ENCODE data around the gene VPS29. TPM values are rescaled to one million over a fixed set of nuclear protein-coding genes. Genes with fewer than 3 reads are reported as not detected.

Gene VPS29
- total RNA-seq, 4 donors from 2014 or later = 94.0 to 188 (median 133) TPM

DNA sequence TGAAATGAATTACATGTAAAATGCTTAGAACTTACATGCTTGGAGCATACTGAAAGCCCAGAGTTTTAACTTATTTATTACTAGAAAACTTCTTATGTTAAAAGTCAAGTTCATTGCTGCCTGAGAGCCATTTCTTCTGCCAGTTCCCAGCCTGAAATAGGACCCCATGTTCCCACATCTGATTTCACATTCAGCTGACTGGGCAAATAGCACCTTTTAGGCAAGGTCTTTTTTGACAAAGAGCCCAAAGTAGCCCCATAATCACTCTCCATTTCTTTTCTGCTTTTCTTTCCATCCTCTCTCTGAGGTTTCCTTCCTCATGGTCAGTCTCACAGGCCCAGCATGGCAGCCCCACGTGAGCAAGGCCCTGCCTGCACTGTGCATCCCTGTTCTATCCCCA lies 50.6 kb downstream of the VPS29 start:
- H3K4me3 ChIP-seq (replicated peaks in 1 of 3) = no peak overlapping the region
- H3K36me3 ChIP-seq = peaks cover 0 to 8% of the 10 kb centered on the region in 2 donors
- intact Hi-C loops (cut with DNase I) = no loop called here
- peaks cover 7 to 12% of the 10 kb centered on the region in 2 donors for H3K4me1 ChIP-seq
- TF ChIP-seq, protein P1, sequence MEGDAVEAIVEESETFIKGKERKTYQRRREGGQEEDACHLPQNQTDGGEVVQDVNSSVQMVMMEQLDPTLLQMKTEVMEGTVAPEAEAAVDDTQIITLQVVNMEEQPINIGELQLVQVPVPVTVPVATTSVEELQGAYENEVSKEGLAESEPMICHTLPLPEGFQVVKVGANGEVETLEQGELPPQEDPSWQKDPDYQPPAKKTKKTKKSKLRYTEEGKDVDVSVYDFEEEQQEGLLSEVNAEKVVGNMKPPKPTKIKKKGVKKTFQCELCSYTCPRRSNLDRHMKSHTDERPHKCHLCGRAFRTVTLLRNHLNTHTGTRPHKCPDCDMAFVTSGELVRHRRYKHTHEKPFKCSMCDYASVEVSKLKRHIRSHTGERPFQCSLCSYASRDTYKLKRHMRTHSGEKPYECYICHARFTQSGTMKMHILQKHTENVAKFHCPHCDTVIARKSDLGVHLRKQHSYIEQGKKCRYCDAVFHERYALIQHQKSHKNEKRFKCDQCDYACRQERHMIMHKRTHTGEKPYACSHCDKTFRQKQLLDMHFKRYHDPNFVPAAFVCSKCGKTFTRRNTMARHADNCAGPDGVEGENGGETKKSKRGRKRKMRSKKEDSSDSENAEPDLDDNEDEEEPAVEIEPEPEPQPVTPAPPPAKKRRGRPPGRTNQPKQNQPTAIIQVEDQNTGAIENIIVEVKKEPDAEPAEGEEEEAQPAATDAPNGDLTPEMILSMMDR (IDR thresholded peaks at IDR 0.05) = no peak
- TF ChIP-seq POLR2A (IDR thresholded peaks at IDR 0.05) = no peak
- H3K9me3 ChIP-seq = no peaks in the 10 kb centered on the region
- no peaks in the 10 kb centered on the region for H3K27me3 ChIP-seq
- WGBS, 2 donors = 73 to 80% methylated on average over 1 of the region's 1 CpG
- no peak overlapping the region for H3K27ac ChIP-seq
- DNase-seq = no peak

DNA sequence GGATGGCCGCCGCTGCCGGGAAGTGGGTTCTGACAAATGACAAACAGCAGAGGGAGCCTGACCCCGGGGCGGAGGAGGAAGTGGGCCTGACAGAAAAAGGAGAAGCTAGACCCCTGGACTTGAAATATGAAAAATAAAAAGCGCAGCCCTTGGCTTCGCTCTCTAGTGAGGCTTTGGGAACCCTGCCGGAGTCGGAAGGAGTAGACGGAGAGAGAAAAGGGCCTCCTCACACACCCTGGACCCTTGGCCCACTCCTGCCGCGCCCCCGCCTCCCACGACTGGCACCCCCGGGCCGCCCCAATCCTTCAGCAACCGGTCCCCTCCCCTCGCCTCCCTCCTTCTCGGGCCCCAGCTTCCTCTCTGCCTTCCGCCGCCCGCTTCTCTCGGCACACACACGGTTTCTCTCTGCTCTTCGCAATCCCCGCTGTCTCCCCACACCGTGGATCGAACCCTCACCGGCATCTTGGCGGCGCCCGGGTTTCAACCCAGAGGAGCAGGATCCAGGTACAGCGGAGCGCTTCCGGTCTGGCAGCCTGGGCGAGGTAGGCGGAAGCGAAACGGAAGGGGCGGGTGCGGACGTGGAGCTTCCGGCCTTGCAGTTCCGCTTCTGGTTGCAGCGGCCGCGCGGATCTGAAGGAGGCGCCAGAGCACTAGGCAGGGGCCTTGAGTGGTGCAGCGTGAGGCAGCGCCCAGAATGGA lies 52.0 kb downstream of the VPS29 start, which contains the start of gene ARPC3:
TSS of gene ARPC3 (minus strand) at position 539 of the 699 bp plus-strand sequence. CDS start at position 462, 77 bp downstream.
- intact Hi-C loops (cut with DNase I) = no loop called here
- peaks cover 0 to 14% of the 10 kb centered on the region in 2 donors for H3K36me3 ChIP-seq
- H3K27me3 ChIP-seq = no peaks in the 10 kb centered on the region
- peak within 1 kb of the TSS; percentile 92 to 98 (median 94) for H3K4me3 ChIP-seq (replicated peaks in 1 of 3)
- no peaks in the 10 kb centered on the region for H3K9me3 ChIP-seq
- peaks cover 7 to 12% of the 10 kb centered on the region in 2 donors for H3K4me1 ChIP-seq
- DNase-seq = peak; percentile 96 to 97
- WGBS, 2 donors = 0% methylated on average over 35 to 48 of the region's 51 CpGs
- TF ChIP-seq POLR2A (IDR thresholded peaks at IDR 0.05) = peak in 1 of 2 donors; percentile 66
- TF ChIP-seq, protein P1 (IDR thresholded peaks at IDR 0.05) = peak; percentile 42 to 94 (median 85)
- peak within 1 kb of the TSS; percentile 80 to 90 (median 89) for H3K27ac ChIP-seq

DNA sequence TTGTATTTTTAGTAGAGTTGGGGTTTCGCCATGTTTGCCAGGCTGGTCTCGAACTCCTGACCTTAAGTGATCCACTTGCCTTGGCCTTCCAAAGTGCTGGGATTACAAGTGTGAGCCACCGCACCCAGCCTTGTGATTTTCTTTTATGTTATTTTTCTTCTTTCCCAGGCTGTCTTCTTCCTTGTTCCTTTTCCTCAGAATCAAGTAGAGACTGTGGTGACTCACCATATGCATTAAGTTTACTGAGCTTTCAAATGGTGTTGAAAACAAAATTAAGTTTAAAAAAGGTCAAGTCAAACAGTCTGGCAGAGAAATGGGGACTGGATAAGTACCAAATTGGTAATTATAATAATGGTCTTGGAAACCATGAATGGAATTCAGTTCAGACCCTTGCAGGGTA lies 57.5 kb downstream of the VPS29 start:
- WGBS, 2 donors = 94 to 96% methylated on average over 3 of the region's 3 CpGs
- no peak for DNase-seq
- no peaks in the 10 kb centered on the region for H3K9me3 ChIP-seq
- intact Hi-C loops (cut with DNase I) = no loop called here
- H3K27ac ChIP-seq = no peak overlapping the region
- no peak overlapping the region for H3K4me3 ChIP-seq (replicated peaks in 1 of 3)
- no peaks in the 10 kb centered on the region for H3K27me3 ChIP-seq
- peaks cover 7 to 12% of the 10 kb centered on the region in 2 donors for H3K4me1 ChIP-seq
- no peak for TF ChIP-seq POLR2A (IDR thresholded peaks at IDR 0.05)
- TF ChIP-seq, protein P1 (IDR thresholded peaks at IDR 0.05) = no peak
- peaks cover 27 to 38% of the 10 kb centered on the region in 2 donors for H3K36me3 ChIP-seq

Small RNA genes lying within 50 kb of the gene (small RNA-seq; reads per million reads assigned to genes)
- not detected for gene RF00278

Other genes with a start within 250 kb of the VPS29 start
- 100 to 1,000 TPM; 126 to 220 (median 174) TPM for gene ATP2A2, start 220.9 kb downstream of the VPS29 start, total RNA-seq
- gene ANAPC7, start 98.4 kb downstream of the VPS29 start, total RNA-seq = 10 to 100 TPM; 49.4 to 61.9 (median 50.9) TPM
- 100 to 1,000 TPM; 169 to 516 (median 218) TPM for gene ARPC3, start 51.8 kb downstream of the VPS29 start, total RNA-seq
- 10 to 100 TPM; 17.1 to 23.6 (median 17.9) TPM for gene GPN3, start 33.9 kb downstream of the VPS29 start, total RNA-seq
- 10 to 100 TPM in 1 of 4 donors, 1 to 10 TPM in 3; 2.6 to 10.1 (median 5.5) TPM for gene FAM216A, start 33.3 kb downstream of the VPS29 start, total RNA-seq
- gene RAD9B, start 220 bp upstream of the VPS29 start, total RNA-seq = under 1 TPM in 2 of 4 donors, not detected in 2; 0.40 to 0.45 TPM
- gene PPTC7, start 81.2 kb upstream of the VPS29 start, total RNA-seq = 10 to 100 TPM; 15.8 to 28.9 (median 22.8) TPM
- 100 to 1,000 TPM in 3 of 4 donors, 10 to 100 TPM in 1; 98.8 to 204 (median 125) TPM for gene TCTN1, start 112.0 kb upstream of the VPS29 start, total RNA-seq
- gene HVCN1, start 187.0 kb upstream of the VPS29 start, total RNA-seq = 1 to 10 TPM; 4.4 to 6.9 (median 4.5) TPM
- gene PPP1CC, start 240.8 kb upstream of the VPS29 start, total RNA-seq = 100 to 1,000 TPM in 3 of 4 donors, 10 to 100 TPM in 1; 85.3 to 154 (median 118) TPM